Heart right ventricle (tissue), 16 donors: ENCODE data around the gene BTBD9. TPM values are rescaled to one million over a fixed set of nuclear protein-coding genes. Genes with fewer than 3 reads are reported as not detected.

Source experiments
- ATAC-seq, 8 donors: fragments of 200-7000 bp; cut with Tn5 transposase; one replicate each; pipeline ENCODE4 v1.9.1; 2020; ENCODE audit warnings: mild to moderate bottlenecking in 8 of 8, moderate library complexity in 8 of 8, moderate number of reproducible peaks in 1 of 8
- DNase-seq, 2 donors: peaks; one replicate each; pipeline ENCODE4 v3.0.0-alpha.2; 2020
- H3K27ac ChIP-seq, 10 donors: fragments of 200-600 bp; sonication (generic) in 2 of 10; one replicate each; pipeline versions ENCODE4 v1.5.0 to v1.8.0; 2020 to 2022; ENCODE audit warnings: mild to moderate bottlenecking in 3 of 10
- H3K27me3 ChIP-seq, 7 donors: fragments of 200-600 bp; one replicate each; pipeline ENCODE4 v1.8.0; 2021 to 2022; ENCODE audit warnings: mild to moderate bottlenecking in 2 of 7
- H3K36me3 ChIP-seq, 9 donors: fragments of 200-600 bp; sonication (generic) in 1 of 9; one replicate each; pipeline versions ENCODE4 v1.5.0 to v1.8.0; 2020 to 2022; ENCODE audit warnings: mild to moderate bottlenecking in 2 of 9
- H3K4me1 ChIP-seq, 9 donors: fragments of 200-600 bp; sonication (generic) in 1 of 9; one replicate each; pipeline versions ENCODE4 v1.5.0 to v1.8.0; 2020 to 2022; ENCODE audit warnings: mild to moderate bottlenecking in 4 of 9
- H3K4me3 ChIP-seq, 10 donors: fragments of 200-600 bp; sonication (generic) in 2 of 10; one replicate each; pipeline versions ENCODE4 v1.5.0 to v1.8.0; 2020 to 2022; ENCODE audit warnings: mild to moderate bottlenecking in 7 of 10, moderate library complexity in 2 of 10
- H3K9me3 ChIP-seq, 11 donors: fragments of 200-600 bp in 10 of 11; sonication (generic) in 2 of 11; one replicate each; pipeline versions ENCODE4 v1.5.0 to v1.8.0; 2013 to 2022; ENCODE audit warnings: mild to moderate bottlenecking in 2 of 11, control low read depth in 1 of 11, moderate library complexity in 1 of 11
- WGBS, 2 donors: extraction: QIAGEN DNeasy Blood & Tissue Kit; methylation state at CpG; one replicate each; pipeline ENCODE4 v1.1.7; 2013; ENCODE audit warnings: inconsistent platforms in 1 of 2; 5-methylcytosine and 5-hydroxymethylcytosine counted together
- intact Hi-C, 10 donors: fragments of 100-400 bp; cut with DNase I; formaldehyde crosslinking; loops; one replicate each; pipeline versions ENCODE4 v1.11.1 to v1.14.2; 2022
- polyA plus RNA-seq, 2 donors: library from polyadenylated mRNA; stranded (reverse); fragments of 200-250 nt; gene quantifications; one replicate each; pipeline ENCODE4 v1.2.3, GENCODE V29; 2013
- total RNA-seq, 10 donors: library from RNA; stranded (reverse); fragmentation: NEBNext Ultra II Directional in 3 of 10; extraction: Animal tissue kit (Norgen Biotek cat#: 25700) in 3 of 10; gene quantifications; one replicate each; pipeline versions ENCODE4 v1.2.1 to v1.2.4, GENCODE V29; 2021 to 2023
- TF ChIP-seq, protein P1 (sequence below), 9 donors: fragments of 200-600 bp; sonication (generic) in 2 of 9; IDR thresholded peaks; one replicate each; pipeline versions ENCODE4 v1.5.0 to v1.8.0; 2021 to 2022; ENCODE audit warnings: antibody characterized with exemption in 9 of 9, mild to moderate bottlenecking in 5 of 9, moderate library complexity in 1 of 9
- donor health status: Arrhythmogenic right ventricular cardiomyopathy.
- donor health status: ischemic (EF 13 %, LVEDD 7.1; RV severe dilation, severe dysfunction).
- donor health status: healthy with polysubstance abuse.
- donor health status: DM: no; HTN: yes; CAD: no.
- donor health status: DM: no; HTN: no; CAD: no.
- donor health status: ischemic (EF 25% LVEDD 6.9; RV normal size, moderate dysfunction).
- donor health status: ischemic (EF 25% LVEDD 5.7; RV mildly dilated, moderate dysfunction).
- donor health status: healthy.
- donor health status: DM: yes; HTN: yes; CAD: no.
- donor health status: Ischemic cardiomyopathy.
- donor health status: ischemic (EF 35%, LVEDD 5.7; RV mildly dilated, moderate dysfunction).
- donor health status: nonischemic (EF 11% LVEDD 7.7; RV severe dilation, severe dysfunction).
- donor health status: DM: yes; HTN: yes; CAD: no.
- donor health status: PGD.
- donor health status: ischemic (EF 29% LVEDD 5.4; RV normal size, mild dysfunction).
- donor health status: nonischemic (EF 23%, LVEDD 6.1; RV moderate dilation, normal function).

BTBD9 gene
- total and polyA plus RNA-seq, 12 donors, result 4.2 to 27.7 (median 18.3) TPM

DNA sequence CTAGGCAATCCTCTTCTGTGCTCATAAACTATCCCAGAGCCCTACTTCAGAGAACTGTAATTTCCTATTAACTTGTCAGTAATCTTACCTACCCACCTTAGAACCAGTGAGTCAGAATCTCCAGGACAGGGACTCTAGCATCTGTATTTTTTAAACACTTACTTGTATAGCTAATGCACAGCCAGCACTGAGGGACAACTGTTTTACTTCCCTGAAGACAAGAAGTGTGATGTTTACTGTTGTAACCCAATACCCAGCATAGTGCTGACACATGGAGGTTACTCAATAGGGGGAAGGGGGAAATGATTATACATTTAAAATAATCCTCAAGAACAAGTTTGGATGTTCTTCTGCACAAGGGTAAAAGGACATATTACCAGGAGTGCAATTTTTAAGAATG is 130.8 kb downstream of the BTBD9 start:
- no peak for DNase-seq
- H3K27ac ChIP-seq, result no peak overlapping the region
- intact Hi-C loops, result no loop called here

DNA sequence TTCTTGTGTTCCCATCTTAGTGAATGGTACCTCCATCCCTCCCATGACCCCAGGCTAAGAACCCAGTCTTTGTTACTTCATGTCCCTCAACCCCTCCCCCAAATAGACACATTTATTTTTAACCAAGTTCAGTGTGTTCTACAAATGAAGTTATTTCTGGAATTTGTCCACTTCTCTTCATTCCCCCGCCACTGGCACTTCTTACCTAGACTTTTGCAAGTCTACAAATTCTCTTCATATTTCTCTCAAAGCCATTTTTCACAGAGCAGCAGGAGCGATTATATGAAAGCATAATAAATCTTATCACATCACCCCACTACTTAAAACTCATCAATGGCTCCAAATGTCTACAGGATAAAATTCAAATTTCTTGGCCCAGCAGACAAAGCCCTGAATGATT is 131.4 kb downstream of the BTBD9 start:
- Histone ChIP-seq H3K4me3 (no peak overlapping the region), H3K9me3 (no peaks in the 10 kb centered on the region), H3K27me3 (no peaks in the 10 kb centered on the region), H3K27ac (no peak overlapping the region), H3K4me1 (peaks cover 0 to 13% (median 0%) of the 10 kb centered on the region in 9 donors), H3K36me3 (no peaks in the 10 kb centered on the region)
- TF ChIP-seq, protein P1, sequence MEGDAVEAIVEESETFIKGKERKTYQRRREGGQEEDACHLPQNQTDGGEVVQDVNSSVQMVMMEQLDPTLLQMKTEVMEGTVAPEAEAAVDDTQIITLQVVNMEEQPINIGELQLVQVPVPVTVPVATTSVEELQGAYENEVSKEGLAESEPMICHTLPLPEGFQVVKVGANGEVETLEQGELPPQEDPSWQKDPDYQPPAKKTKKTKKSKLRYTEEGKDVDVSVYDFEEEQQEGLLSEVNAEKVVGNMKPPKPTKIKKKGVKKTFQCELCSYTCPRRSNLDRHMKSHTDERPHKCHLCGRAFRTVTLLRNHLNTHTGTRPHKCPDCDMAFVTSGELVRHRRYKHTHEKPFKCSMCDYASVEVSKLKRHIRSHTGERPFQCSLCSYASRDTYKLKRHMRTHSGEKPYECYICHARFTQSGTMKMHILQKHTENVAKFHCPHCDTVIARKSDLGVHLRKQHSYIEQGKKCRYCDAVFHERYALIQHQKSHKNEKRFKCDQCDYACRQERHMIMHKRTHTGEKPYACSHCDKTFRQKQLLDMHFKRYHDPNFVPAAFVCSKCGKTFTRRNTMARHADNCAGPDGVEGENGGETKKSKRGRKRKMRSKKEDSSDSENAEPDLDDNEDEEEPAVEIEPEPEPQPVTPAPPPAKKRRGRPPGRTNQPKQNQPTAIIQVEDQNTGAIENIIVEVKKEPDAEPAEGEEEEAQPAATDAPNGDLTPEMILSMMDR (IDR thresholded peaks at IDR 0.05), result no peak
- 91 to 93% methylated on average over 2 of the region's 2 CpGs for WGBS, 2 donors
- ATAC-seq (no peak), DNase-seq (no peak)
- intact Hi-C loops, result no loop called here

More for the DNA sequence above, 130.8 kb downstream of the BTBD9 start:
- H3K27me3 ChIP-seq, result no peaks in the 10 kb centered on the region
- no peaks in the 10 kb centered on the region for H3K36me3 ChIP-seq
- TF ChIP-seq, protein P1 (IDR thresholded peaks at IDR 0.05), result no peak
- H3K4me1 ChIP-seq, result peaks cover 0 to 13% (median 0%) of the 10 kb centered on the region in 9 donors
- ATAC-seq, result no peak
- no peak overlapping the region for H3K4me3 ChIP-seq
- no peaks in the 10 kb centered on the region for H3K9me3 ChIP-seq

DNA sequence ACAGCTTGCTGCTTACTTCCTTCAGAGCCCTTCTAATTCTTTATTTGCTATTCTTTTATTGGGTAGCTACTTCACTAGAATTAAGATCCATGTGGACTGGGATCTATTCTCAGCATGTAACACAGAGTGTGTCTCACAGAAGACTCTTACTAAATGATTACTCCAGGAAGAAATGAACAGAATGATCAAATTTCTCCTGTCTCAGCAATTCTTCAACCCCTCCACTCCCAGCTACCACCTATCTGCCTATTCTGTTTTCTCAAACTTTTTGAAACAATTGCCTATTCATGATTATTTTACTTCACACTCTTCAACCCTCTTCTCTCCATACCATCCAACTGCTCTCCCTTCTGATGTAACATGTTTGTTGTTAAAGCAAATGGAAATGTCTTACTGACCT is 132.6 kb downstream of the BTBD9 start:
- H3K4me3 ChIP-seq, result no peak overlapping the region
- TF ChIP-seq, protein P1 (IDR thresholded peaks at IDR 0.05), result no peak
- H3K36me3 ChIP-seq, result no peaks in the 10 kb centered on the region
- DNase-seq (no peak), ATAC-seq (no peak)
- H3K27ac ChIP-seq, result no peak overlapping the region
- no peaks in the 10 kb centered on the region for H3K27me3 ChIP-seq
- H3K9me3 ChIP-seq, result no peaks in the 10 kb centered on the region
- intact Hi-C loops, result no loop called here
- H3K4me1 ChIP-seq, result peaks cover 0 to 13% (median 0%) of the 10 kb centered on the region in 9 donors

DNA sequence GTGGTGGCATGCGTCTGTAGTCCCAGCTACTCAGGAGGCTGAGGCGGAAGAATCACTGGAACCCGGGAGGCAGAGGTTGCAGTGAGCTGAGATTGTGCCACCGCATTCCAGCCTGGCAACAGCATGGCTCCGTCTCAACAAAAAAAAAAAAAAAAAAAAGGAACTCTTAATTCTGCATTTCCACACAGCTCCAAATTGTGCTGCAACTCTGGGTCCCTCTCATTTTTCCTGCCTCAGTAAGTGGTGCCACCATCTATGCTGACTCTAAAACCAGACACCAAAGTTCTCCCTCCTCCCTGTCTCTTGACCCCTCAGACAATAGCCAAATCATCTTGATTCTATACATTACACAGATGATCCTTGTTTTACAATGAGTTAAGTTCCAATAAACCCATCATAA is 133.9 kb downstream of the BTBD9 start:
- DNase-seq (no peak), ATAC-seq (no peak)
- no peaks in the 10 kb centered on the region for H3K9me3 ChIP-seq
- H3K27ac ChIP-seq, result no peak overlapping the region
- TF ChIP-seq, protein P1 (IDR thresholded peaks at IDR 0.05), result no peak
- WGBS, 2 donors, result 95 to 98% methylated on average over 5 of the region's 5 CpGs
- H3K36me3 ChIP-seq, result no peaks in the 10 kb centered on the region
- peaks cover 0 to 13% (median 0%) of the 10 kb centered on the region in 9 donors for H3K4me1 ChIP-seq
- intact Hi-C loops, result no loop called here
- H3K4me3 ChIP-seq, result no peak overlapping the region
- H3K27me3 ChIP-seq, result no peaks in the 10 kb centered on the region

DNA sequence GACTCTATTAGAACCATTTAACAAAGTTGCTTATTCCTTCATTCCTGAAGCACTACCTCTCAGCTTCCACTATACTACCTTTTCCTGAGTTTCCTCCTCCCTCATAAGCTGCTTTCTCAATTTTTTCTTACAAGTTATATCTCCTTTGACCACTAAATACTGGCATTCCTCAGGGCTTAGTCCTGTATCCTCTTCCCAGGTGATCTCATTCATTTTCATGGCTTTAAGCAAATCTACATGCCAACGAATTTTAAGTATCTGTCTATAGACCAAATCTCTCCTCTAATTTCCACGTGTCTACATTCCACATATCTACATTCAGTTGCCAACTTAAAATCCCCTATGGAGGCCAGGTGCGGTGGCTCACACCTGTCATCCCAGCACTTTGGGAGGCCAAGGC is 134.7 kb downstream of the BTBD9 start:
- H3K4me1 ChIP-seq, result peaks cover 0 to 13% (median 0%) of the 10 kb centered on the region in 9 donors
- no peaks in the 10 kb centered on the region for H3K9me3 ChIP-seq
- 95% methylated on average over 3 of the region's 3 CpGs for WGBS, 2 donors
- H3K4me3 ChIP-seq, result no peak overlapping the region
- H3K27me3 ChIP-seq, result no peaks in the 10 kb centered on the region
- H3K36me3 ChIP-seq, result no peaks in the 10 kb centered on the region
- TF ChIP-seq, protein P1 (IDR thresholded peaks at IDR 0.05), result no peak
- DNase-seq (no peak), ATAC-seq (no peak)
- H3K27ac ChIP-seq, result no peak overlapping the region
- intact Hi-C loops, result no loop called here
